Neural progenitor cell (in vitro differentiated cells): ENCODE results near the gene TMEM150C. TPM values are rescaled to one million over a fixed set of nuclear protein-coding genes. Genes with fewer than 3 reads are reported as not detected.

Source experiments
- DNase-seq: peaks from one replicate; pipeline ENCODE4 v3.0.0-alpha.2; 2016; ENCODE audit warnings: low spot score
- H2AFZ ChIP-seq: fragments of 200-600 bp; sonication (generic); replicated peaks from 2 replicates; pipeline ENCODE4 v1.6.1; 2016; ENCODE audit warnings: antibody characterized with exemption
- H3F3A ChIP-seq: fragments of 200-600 bp; sonication (generic); 2 replicates; pipeline ENCODE4 v1.6.1; 2016; ENCODE audit warnings: antibody characterized with exemption, low read depth
- H3K27ac ChIP-seq: fragments of 200-600 bp; sonication (generic); 2 replicates; pipeline ENCODE4 v1.5.1; 2016; ENCODE audit warnings: mild to moderate bottlenecking
- H3K27me3 ChIP-seq: fragments of 200-600 bp; sonication (generic); 2 replicates; pipeline ENCODE4 v1.6.1; 2016; ENCODE audit warnings: mild to moderate bottlenecking, moderate library complexity
- H3K36me3 ChIP-seq: fragments of 200-600 bp; sonication (generic); 2 replicates; pipeline ENCODE4 v1.5.1; 2016
- H3K4me1 ChIP-seq: fragments of 200-600 bp; sonication (generic); 2 replicates; pipeline ENCODE4 v1.6.1; 2016; ENCODE audit warnings: mixed run types
- H3K4me2 ChIP-seq: fragments of 200-600 bp; sonication (generic); 2 replicates; pipeline ENCODE4 v1.6.1; 2016
- H3K4me3 ChIP-seq: fragments of 200-600 bp; sonication (generic); 2 replicates; pipeline ENCODE4 v1.5.1; 2016
- H3K79me2 ChIP-seq: fragments of 200-600 bp; sonication (generic); 2 replicates; pipeline ENCODE4 v1.6.1; 2016; ENCODE audit warnings: low read depth
- H3K9ac ChIP-seq: fragments of 200-600 bp; sonication (generic); 2 replicates; pipeline ENCODE4 v1.6.1; 2016
- H3K9me3 ChIP-seq: fragments of 200-600 bp; sonication (generic); 2 replicates; pipeline ENCODE4 v1.5.1; 2016; ENCODE audit warnings: low read depth
- H4K20me1 ChIP-seq: fragments of 200-600 bp; sonication (generic); 2 replicates; pipeline ENCODE4 v1.6.1; 2016; ENCODE audit warnings: low read depth
- H3K27ac Mint-ChIP-seq: 3 replicates; pipeline ENCODE4 v1.8.0; 2021; ENCODE audit warnings: mixed read lengths
- H3K27me3 Mint-ChIP-seq: 2 replicates; pipeline ENCODE4 v1.8.0; 2022; ENCODE audit warnings: low read depth, mild to moderate bottlenecking, inconsistent platforms, moderate library complexity, mixed read lengths; ENCODE audit not compliant: insufficient read depth
- H3K36me3 Mint-ChIP-seq: 3 replicates; pipeline ENCODE4 v1.8.0; 2021; ENCODE audit warnings: mixed read lengths
- H3K4me1 Mint-ChIP-seq: 3 replicates; pipeline ENCODE4 v1.8.0; 2021; ENCODE audit warnings: mixed read lengths
- H3K4me3 Mint-ChIP-seq: 3 replicates; pipeline ENCODE4 v1.8.0; 2021; ENCODE audit warnings: mild to moderate bottlenecking, moderate library complexity, mixed read lengths
- H3K9me3 Mint-ChIP-seq: 3 replicates; pipeline ENCODE4 v1.8.0; 2020; ENCODE audit warnings: mixed read lengths
- EZH2 ChIP-seq: fragments of 200-600 bp; sonication (generic); IDR thresholded peaks from 2 replicates; pipeline ENCODE4 v1.6.1; 2017; ENCODE audit warnings: antibody characterized with exemption, mild to moderate bottlenecking, moderate library complexity
- EZH2phosphoT487 ChIP-seq: fragments of 200-600 bp; sonication (generic); IDR thresholded peaks from 2 replicates; pipeline ENCODE4 v1.6.1; 2017; ENCODE audit warnings: antibody characterized with exemption
- total RNA-seq: library from RNA; depleted of rRNA; stranded (reverse); fragments of >200 nt; gene quantifications from 2 replicates; pipeline ENCODE4 v1.2.3, GENCODE V29; 2015; ENCODE audit warnings: low replicate concordance
- TF ChIP-seq, protein P1 (sequence below): fragments of 200-600 bp; sonication (generic); IDR thresholded peaks from 2 replicates; pipeline ENCODE4 v1.5.1; 2017; ENCODE audit warnings: antibody characterized with exemption, mild to moderate bottlenecking

TMEM150C gene
- total RNA-seq, 1 donor from 2014 or later, result 3.8 TPM

DNA sequence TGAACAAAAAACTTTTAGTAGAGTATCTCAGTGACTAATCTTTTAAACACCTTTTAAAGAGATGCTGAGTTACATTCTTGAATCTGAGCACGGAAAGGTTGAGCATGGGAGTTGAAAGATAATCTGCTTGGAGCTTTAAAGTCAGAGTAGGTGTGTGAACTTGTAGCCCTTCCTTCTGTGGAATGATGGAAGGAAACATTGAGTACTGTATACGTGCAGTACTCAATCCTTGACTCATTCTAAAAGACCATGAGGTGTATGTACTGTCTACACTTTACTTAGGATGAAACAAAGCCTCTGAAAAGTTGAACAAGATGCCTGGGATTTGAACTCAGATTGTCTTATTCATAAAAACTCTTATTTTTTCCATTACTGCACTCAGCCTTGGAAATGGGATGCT is 128.0 kb downstream of the TMEM150C start:
- Histone ChIP-seq H3K27me3 (no peaks in the 10 kb centered on the region), H2AFZ (no peak overlapping the region), H3K27ac (no peak overlapping the region), H3K9me3 (no peaks in the 10 kb centered on the region), H3K36me3 (no peaks in the 10 kb centered on the region), H4K20me1 (peaks cover 59% of the 10 kb centered on the region), H3K79me2 (peaks cover 96% of the 10 kb centered on the region), H3K4me2 (no peak overlapping the region), H3F3A (no peaks in the 10 kb centered on the region), H3K4me3 (no peak overlapping the region), H3K9ac (no peak overlapping the region), H3K4me1 (peaks cover 22% of the 10 kb centered on the region)
- TF ChIP-seq, protein P1, sequence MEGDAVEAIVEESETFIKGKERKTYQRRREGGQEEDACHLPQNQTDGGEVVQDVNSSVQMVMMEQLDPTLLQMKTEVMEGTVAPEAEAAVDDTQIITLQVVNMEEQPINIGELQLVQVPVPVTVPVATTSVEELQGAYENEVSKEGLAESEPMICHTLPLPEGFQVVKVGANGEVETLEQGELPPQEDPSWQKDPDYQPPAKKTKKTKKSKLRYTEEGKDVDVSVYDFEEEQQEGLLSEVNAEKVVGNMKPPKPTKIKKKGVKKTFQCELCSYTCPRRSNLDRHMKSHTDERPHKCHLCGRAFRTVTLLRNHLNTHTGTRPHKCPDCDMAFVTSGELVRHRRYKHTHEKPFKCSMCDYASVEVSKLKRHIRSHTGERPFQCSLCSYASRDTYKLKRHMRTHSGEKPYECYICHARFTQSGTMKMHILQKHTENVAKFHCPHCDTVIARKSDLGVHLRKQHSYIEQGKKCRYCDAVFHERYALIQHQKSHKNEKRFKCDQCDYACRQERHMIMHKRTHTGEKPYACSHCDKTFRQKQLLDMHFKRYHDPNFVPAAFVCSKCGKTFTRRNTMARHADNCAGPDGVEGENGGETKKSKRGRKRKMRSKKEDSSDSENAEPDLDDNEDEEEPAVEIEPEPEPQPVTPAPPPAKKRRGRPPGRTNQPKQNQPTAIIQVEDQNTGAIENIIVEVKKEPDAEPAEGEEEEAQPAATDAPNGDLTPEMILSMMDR, result no peak
- TF ChIP-seq EZH2phosphoT487 (no peak), EZH2 (no peak)
- peaks cover 45% of the 10 kb centered on the region for H3K36me3 Mint-ChIP-seq
- peak overlapping the region; percentile 2 for H3K4me3 Mint-ChIP-seq
- no peak for DNase-seq
- H3K4me1 Mint-ChIP-seq, result peaks cover 21% of the 10 kb centered on the region
- H3K27me3 Mint-ChIP-seq, result peaks cover 8% of the 10 kb centered on the region
- H3K9me3 Mint-ChIP-seq, result no peaks in the 10 kb centered on the region
- no peak overlapping the region for H3K27ac Mint-ChIP-seq

Other genes with a start within 250 kb of the TMEM150C start
- gene HNRNPD, start 188.0 kb downstream of the TMEM150C start, total RNA-seq, result 159 and 250 TPM in 2 replicates
- gene HNRNPDL, start 131.5 kb downstream of the TMEM150C start, total RNA-seq, result 423 and 699 TPM in 2 replicates
- 44.6 and 64.4 TPM in 2 replicates for gene ENOPH1, start 131.4 kb downstream of the TMEM150C start, total RNA-seq
- 34.5 and 36.9 TPM in 2 replicates for gene SCD5, start 236.8 kb upstream of the TMEM150C start, total RNA-seq